ENCODE results near the gene DAPK1.

Gene DAPK1

GRCh38 chr9:87672586-87672985 is 174.9 kb downstream of the DAPK1 start:
- Histone ChIP-seq H3K36me3 (ENCODE audit: insufficient read depth, low read length) (no peaks in the 10 kb centered on the region), H4K20me1 (ENCODE audit: insufficient read depth, low read length) (no peaks in the 10 kb centered on the region), H3K9me3 (ENCODE audit: insufficient read depth, low read length, severe bottlenecking) (no peaks in the 10 kb centered on the region), H3K79me2 (ENCODE audit: insufficient read depth, low read length) (no peaks in the 10 kb centered on the region), H3K27me3 (ENCODE audit: insufficient read depth, low read length, poor library complexity) (no peaks in the 10 kb centered on the region), H3K27ac (ENCODE audit: low read length) (no peak overlapping the region), H3K4me1 (ENCODE audit: insufficient read depth, low read length) (no peaks in the 10 kb centered on the region), H3K9ac (ENCODE audit: low read depth, low read length) (no peak overlapping the region), H3K4me3 (ENCODE audit: low read depth in 1 of 2, low read length in 2 of 2) (no peak overlapping the region), H2AFZ (ENCODE audit: low read depth, low read length) (no peak overlapping the region), H3K4me2 (ENCODE audit: insufficient read depth, low read length) (no peak overlapping the region)
- ATAC-seq (ENCODE audit: insufficient read depth, low read depth) (no peak), DNase-seq (no peak)
- TF ChIP-seq EZH2 (IDR thresholded peaks at IDR 0.05; ENCODE audit: borderline replicate concordance, low read depth, low read length, severe bottlenecking) (no peak), CTCF (IDR thresholded peaks at IDR 0.05; ENCODE audit: borderline replicate concordance, extremely low read depth, low read length, poor library complexity, severe bottlenecking) (no peak)

DNA sequence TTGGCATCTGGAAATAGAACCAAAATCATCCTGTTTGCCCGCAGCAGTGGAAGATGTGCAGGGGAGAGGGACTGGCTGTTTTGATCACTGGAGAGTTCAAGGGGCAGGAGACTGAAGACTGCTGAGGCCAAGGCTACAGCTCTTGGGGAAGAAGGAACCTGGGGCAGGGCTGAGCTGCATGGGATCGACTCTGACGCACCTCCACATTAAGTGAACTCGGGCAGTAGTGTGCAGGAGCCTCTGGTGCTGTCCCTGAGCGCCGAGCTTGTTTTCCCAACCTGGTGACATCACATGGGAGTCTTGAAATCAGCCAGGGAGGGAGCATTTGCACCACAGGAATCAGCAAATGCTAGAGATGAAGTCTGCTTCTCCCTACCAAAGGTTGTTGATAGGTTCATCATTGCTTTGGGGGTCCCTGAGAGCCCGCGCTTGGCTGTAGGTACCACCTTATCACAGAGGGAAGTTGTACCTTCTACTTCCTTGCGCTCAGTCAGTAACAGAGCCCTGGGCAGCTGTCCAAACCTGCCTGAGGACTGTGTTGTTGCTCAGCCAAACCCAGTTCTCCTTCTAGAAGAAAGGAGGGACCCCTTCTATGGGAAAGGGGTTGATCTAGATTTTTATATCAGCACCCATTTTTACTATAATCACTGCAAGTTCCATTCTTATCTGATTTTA is 175.9 kb downstream of the DAPK1 start:
- TF ChIP-seq CTCF (IDR thresholded peaks at IDR 0.05; ENCODE audit: borderline replicate concordance, extremely low read depth, low read length, poor library complexity, severe bottlenecking) (no peak), EZH2 (IDR thresholded peaks at IDR 0.05; ENCODE audit: borderline replicate concordance, low read depth, low read length, severe bottlenecking) (no peak)
- H3K27ac ChIP-seq (ENCODE audit: low read length): no peak overlapping the region
- H2AFZ ChIP-seq (ENCODE audit: low read depth, low read length): no peak overlapping the region
- DNase-seq (no peak), ATAC-seq (ENCODE audit: insufficient read depth, low read depth) (no peak)
- no peaks in the 10 kb centered on the region for H3K79me2 ChIP-seq (ENCODE audit: insufficient read depth, low read length)
- no peaks in the 10 kb centered on the region for H3K4me1 ChIP-seq (ENCODE audit: insufficient read depth, low read length)
- no peaks in the 10 kb centered on the region for H3K9me3 ChIP-seq (ENCODE audit: insufficient read depth, low read length, severe bottlenecking)
- H3K9ac ChIP-seq (ENCODE audit: low read depth, low read length): no peak overlapping the region
- no peaks in the 10 kb centered on the region for H3K27me3 ChIP-seq (ENCODE audit: insufficient read depth, low read length, poor library complexity)
- H4K20me1 ChIP-seq (ENCODE audit: insufficient read depth, low read length): no peaks in the 10 kb centered on the region
- no peaks in the 10 kb centered on the region for H3K36me3 ChIP-seq (ENCODE audit: insufficient read depth, low read length)
- no peak overlapping the region for H3K4me2 ChIP-seq (ENCODE audit: insufficient read depth, low read length)
- no peak overlapping the region for H3K4me3 ChIP-seq (ENCODE audit: low read depth in 1 of 2, low read length in 2 of 2)

DNA sequence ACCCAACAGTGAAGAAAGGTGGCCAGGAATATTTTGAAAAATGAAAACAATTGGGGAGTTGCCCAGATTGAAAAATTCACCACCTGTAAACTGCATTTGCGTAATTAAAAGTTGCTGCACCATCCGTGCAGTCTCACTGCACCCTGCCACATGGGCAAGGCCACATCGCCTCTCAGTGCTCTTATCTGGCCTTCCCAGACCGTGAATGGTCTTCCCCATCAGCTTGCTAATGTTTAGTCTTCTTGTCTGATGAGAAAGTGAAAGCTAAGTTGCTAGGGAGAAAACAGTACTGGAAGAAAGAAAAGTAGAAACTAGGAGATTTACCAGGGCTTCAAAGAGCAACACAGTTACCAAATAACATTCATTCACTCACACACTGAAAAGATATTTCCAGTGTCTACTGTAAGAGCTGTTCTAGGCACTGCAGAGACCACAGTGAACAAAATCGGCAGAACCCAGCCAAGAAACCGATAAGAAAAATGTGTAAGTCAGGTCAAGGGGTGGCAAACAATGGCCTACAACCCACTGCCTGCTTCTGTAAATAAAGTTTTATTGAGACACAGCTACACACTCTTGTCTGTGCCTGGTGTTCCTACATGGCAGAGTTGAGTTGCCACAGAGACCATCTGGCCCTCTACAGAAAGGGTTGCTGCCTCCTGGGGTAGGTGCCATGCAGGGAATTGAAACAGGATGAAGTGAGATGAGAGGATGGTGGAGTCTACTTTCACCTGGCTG is 177.1 kb downstream of the DAPK1 start:
- Histone ChIP-seq H3K9me3 (ENCODE audit: insufficient read depth, low read length, severe bottlenecking) (no peaks in the 10 kb centered on the region), H3K27me3 (ENCODE audit: insufficient read depth, low read length, poor library complexity) (no peaks in the 10 kb centered on the region), H3K27ac (ENCODE audit: low read length) (no peak overlapping the region), H3K36me3 (ENCODE audit: insufficient read depth, low read length) (no peaks in the 10 kb centered on the region), H4K20me1 (ENCODE audit: insufficient read depth, low read length) (no peaks in the 10 kb centered on the region), H3K4me2 (ENCODE audit: insufficient read depth, low read length) (no peak overlapping the region), H3K4me3 (ENCODE audit: low read depth in 1 of 2, low read length in 2 of 2) (no peak overlapping the region), H3K9ac (ENCODE audit: low read depth, low read length) (no peak overlapping the region), H3K79me2 (ENCODE audit: insufficient read depth, low read length) (no peaks in the 10 kb centered on the region), H3K4me1 (ENCODE audit: insufficient read depth, low read length) (no peaks in the 10 kb centered on the region), H2AFZ (ENCODE audit: low read depth, low read length) (no peak overlapping the region)
- DNase-seq (no peak), ATAC-seq (ENCODE audit: insufficient read depth, low read depth) (no peak)
- TF ChIP-seq CTCF (IDR thresholded peaks at IDR 0.05; ENCODE audit: borderline replicate concordance, extremely low read depth, low read length, poor library complexity, severe bottlenecking) (no peak), EZH2 (IDR thresholded peaks at IDR 0.05; ENCODE audit: borderline replicate concordance, low read depth, low read length, severe bottlenecking) (no peak)

Data from DND-41 (cell line).